Ovary (tissue), 9 donors: ENCODE measurements around the gene RASL12. TPM values are rescaled to one million over a fixed set of nuclear protein-coding genes. Genes with fewer than 3 reads are reported as not detected.

ENCODE experiments used
- DNase-seq, 5 donors: peaks; one replicate each; pipeline ENCODE4 v3.0.0-alpha.2; 2019 to 2020
- H3K27ac ChIP-seq, 2 donors: fragments of 200-600 bp; one replicate each; pipeline versions ENCODE4 v1.5.1 to v1.8.0; 2019 to 2022
- H3K27me3 ChIP-seq: fragments of 200-600 bp; one replicate; pipeline ENCODE4 v1.8.0; 2022
- H3K36me3 ChIP-seq: fragments of 200-600 bp; sonication (generic); one replicate; pipeline ENCODE4 v1.5.1; 2019
- H3K4me1 ChIP-seq: one replicate; pipeline ENCODE4 v1.8.1; 2013; ENCODE audit warnings: mild to moderate bottlenecking, moderate library complexity; ENCODE audit not compliant: insufficient read depth
- H3K4me3 ChIP-seq: fragments of 200-600 bp; sonication (generic); one replicate; pipeline ENCODE4 v1.5.1; 2017
- H3K9me3 ChIP-seq, 2 donors: fragments of 200-600 bp in 1 of 2; sonication (generic) in 1 of 2; one replicate each; pipeline versions ENCODE4 v1.5.1 to v1.8.1; 2013 to 2019; ENCODE audit warnings: mild to moderate bottlenecking in 1 of 2, moderate library complexity in 1 of 2
- EP300 ChIP-seq: sonication (generic); formaldehyde crosslinking; IDR thresholded peaks from one replicate; pipeline ENCODE4 v1.6.1; 2017; ENCODE audit warnings: antibody characterized with exemption
- POLR2A ChIP-seq: fragments of 450-650 bp; IDR thresholded peaks from one replicate; pipeline ENCODE4 v1.6.1; 2017; ENCODE audit warnings: antibody characterized with exemption, mild to moderate bottlenecking, moderate library complexity
- WGBS, 3 donors: extraction: QIAGEN DNeasy Blood & Tissue Kit in 1 of 3; methylation state at CpG; one replicate each; pipeline versions ENCODE4 v1.1.5 to v1.1.7; 2013 to 2017; 5-methylcytosine and 5-hydroxymethylcytosine counted together
- intact Hi-C, 4 donors: fragments of 100-400 bp; cut with DNase I; formaldehyde crosslinking; loops; one replicate each; pipeline versions ENCODE4 v1.11.0 to v1.15.1; 2022 to 2023
- polyA plus RNA-seq, 2 donors: library from polyadenylated mRNA; stranded (reverse); fragments of 200-250 nt in 1 of 2; fragments of 350-450 nt in 1 of 2; fragmentation: Illumina TruSeq in 1 of 2; extraction: RNeasy Lipid Tissue Mini Kit (QIAGEN cat#74804) in 1 of 2; gene quantifications; one replicate each; pipeline ENCODE4 v1.2.3, GENCODE V29; 2013 to 2014
- total RNA-seq, 7 donors: library from RNA; depleted of rRNA in 2 of 7; stranded (reverse); fragments of >200 nt in 2 of 7; fragmentation: NEBNext Ultra II Directional in 3 of 7; extraction: Animal tissue kit (Norgen Biotek cat#: 25700) in 3 of 7; gene quantifications; one replicate each; pipeline versions ENCODE4 v1.1.0 to v1.2.4, GENCODE V29; 2016 to 2023
- TF ChIP-seq, protein P1 (sequence below), 3 donors: fragments of 450-650 bp in 2 of 3; fragments of 200-600 bp in 1 of 3; IDR thresholded peaks; one replicate each; pipeline versions ENCODE4 v1.5.1 to v1.8.0; 2016 to 2022; ENCODE audit warnings: antibody characterized with exemption in 3 of 3, mild to moderate bottlenecking in 1 of 3
- donor health status: DM: no; HTN: no; CAD: no; lungs with moderate emphysema.
- donor health status: DM: no; HTN: no; CAD: no.
- donor health status: Bipolar disorder and iron deficiency.
- donor health status: DM: yes; HTN: yes; CAD: no.
- donor health status: DM: no; HTN: no; CAD: no.
- donor health status: DM: yes; HTN: yes; CAD: no.

RASL12 gene
- total and polyA plus RNA-seq, 9 donors, result 4.8 to 31.1 (median 17.4) TPM

DNA sequence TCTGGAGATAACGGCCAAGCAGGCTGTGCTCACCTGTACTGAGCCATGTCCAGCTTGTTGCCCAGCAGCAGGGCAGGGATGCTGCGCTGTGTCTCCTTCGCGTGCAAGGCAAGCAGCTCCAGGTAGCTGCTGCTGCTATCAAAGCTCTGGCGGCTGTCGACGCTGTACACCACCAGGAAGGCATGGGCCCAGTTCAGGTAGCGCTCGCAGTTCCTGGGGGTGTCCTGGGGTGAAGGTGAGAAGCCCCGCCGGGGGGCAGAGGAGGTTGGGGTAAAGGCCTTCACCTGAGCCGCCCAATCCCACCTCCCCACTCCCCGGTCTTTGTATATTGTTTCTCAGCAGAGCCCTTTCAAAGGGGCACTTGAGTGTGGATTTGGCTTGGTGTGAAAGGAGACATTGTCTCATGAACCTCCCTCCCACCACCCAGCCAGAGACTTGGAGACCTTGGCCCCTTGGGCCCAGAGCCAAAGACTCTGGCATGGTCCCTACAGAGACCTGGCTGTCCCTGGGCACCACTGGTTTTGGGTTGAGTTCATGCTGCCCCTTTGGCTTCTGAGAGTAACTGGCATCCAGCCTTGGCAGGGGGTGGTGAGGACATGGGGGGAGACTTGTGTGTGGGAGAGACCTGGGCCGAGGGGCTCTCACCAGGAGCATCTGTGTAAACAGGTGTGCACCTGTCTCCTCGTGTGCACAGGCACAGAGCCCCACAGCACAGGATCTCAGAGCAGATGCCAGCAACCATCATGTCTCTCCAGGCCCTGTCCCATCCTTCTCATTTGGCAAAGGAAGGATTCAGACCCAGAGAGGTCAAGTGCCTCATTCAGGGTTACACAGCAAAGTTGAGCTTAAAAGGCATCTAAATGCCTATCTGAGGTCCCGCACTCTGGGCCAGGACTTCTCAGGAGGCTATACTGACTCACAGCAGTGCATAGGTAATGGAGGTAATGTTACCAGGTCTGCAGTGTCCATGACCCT is 9.1 kb downstream of the RASL12 start:
- Histone ChIP-seq H3K4me3 (no peak overlapping the region), H3K4me1 (no peaks in the 10 kb centered on the region), H3K9me3 (no peaks in the 10 kb centered on the region), H3K36me3 (no peaks in the 10 kb centered on the region), H3K27ac (no peak overlapping the region), H3K27me3 (no peaks in the 10 kb centered on the region)
- TF ChIP-seq, protein P1, sequence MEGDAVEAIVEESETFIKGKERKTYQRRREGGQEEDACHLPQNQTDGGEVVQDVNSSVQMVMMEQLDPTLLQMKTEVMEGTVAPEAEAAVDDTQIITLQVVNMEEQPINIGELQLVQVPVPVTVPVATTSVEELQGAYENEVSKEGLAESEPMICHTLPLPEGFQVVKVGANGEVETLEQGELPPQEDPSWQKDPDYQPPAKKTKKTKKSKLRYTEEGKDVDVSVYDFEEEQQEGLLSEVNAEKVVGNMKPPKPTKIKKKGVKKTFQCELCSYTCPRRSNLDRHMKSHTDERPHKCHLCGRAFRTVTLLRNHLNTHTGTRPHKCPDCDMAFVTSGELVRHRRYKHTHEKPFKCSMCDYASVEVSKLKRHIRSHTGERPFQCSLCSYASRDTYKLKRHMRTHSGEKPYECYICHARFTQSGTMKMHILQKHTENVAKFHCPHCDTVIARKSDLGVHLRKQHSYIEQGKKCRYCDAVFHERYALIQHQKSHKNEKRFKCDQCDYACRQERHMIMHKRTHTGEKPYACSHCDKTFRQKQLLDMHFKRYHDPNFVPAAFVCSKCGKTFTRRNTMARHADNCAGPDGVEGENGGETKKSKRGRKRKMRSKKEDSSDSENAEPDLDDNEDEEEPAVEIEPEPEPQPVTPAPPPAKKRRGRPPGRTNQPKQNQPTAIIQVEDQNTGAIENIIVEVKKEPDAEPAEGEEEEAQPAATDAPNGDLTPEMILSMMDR (IDR thresholded peaks at IDR 0.05), result no peak
- no peak for TF ChIP-seq POLR2A
- no peak for TF ChIP-seq EP300
- 80 to 86% (median 85%) methylated on average over 16 of the region's 16 CpGs for WGBS, 3 donors
- intact Hi-C loops, result loop anchor here in 1 of 4 donors (10.0 kb wide), 1 partner anchor 216 kb away; no protein-coding TSS in a partner anchor
- peak in 1 of 5 donors; percentile 21 for DNase-seq

DNA sequence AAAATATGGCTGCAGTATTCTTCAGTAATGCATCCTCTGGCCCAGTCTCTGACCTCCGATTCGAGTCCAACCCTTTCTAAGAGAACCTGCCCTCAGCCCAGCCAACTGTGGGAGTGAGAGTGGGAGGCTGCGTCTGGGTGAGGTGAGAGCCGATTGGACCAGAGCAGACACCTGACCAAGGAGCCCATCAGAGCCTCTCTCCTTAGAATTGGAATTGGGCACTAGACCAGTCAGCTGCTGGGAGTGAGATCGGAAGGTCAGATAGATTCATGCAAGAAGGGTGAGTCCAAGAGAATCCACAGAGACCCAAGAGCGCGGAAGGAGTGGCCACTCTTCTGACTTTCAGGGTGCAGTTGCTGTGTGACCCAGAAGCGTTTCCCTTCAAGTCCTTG is 10.2 kb downstream of the RASL12 start:
- H3K9me3 ChIP-seq, result no peaks in the 10 kb centered on the region
- no peaks in the 10 kb centered on the region for H3K27me3 ChIP-seq
- H3K36me3 ChIP-seq, result no peaks in the 10 kb centered on the region
- intact Hi-C loops, result loop anchor here in 1 of 4 donors (10.0 kb wide), 1 partner anchor 217 kb away; no protein-coding TSS in a partner anchor
- TF ChIP-seq EP300 (no peak), POLR2A (no peak)
- TF ChIP-seq, protein P1 (IDR thresholded peaks at IDR 0.05), result no peak
- no peak overlapping the region for H3K4me3 ChIP-seq
- H3K4me1 ChIP-seq, result no peaks in the 10 kb centered on the region
- WGBS, 3 donors, result 77 to 87% (median 82%) methylated on average over 8 of the region's 8 CpGs
- DNase-seq, result peak in 1 of 5 donors; percentile 4
- no peak overlapping the region for H3K27ac ChIP-seq

DNA sequence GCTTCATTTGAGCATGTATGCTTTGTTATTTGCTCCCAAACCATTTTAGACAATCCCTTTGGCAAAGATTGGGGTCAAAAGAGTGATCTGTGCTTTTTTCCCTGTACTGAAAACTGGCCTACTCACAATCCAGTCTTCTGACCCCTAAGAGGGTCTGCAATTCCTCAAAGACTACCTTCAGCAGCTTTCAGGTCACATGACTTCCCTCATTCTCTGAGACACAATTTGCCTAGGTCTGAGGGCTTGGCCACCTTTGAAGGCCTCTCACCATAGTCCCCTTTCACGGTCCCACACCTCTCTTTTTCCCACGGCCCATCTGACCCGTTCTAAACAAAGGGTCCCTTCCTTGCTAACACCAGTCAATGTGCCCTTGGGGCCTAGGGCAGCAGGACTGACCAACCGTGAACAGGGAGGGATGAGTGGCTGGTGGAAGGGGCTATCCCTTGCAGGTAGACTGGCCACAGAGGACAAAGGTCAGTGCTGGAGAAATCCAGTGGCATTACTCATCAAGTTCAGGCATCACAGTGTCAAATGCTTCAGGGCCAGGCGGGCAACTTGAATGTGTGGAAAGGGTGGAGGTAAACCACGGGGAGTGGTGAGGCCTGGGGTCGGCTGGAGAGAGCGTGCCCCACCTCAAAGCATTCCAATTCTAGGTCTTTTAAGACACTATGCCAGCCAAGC is 10.8 kb downstream of the RASL12 start:
- Histone ChIP-seq H3K36me3 (no peaks in the 10 kb centered on the region), H3K9me3 (no peaks in the 10 kb centered on the region), H3K4me1 (no peaks in the 10 kb centered on the region), H3K27me3 (no peaks in the 10 kb centered on the region), H3K4me3 (no peak overlapping the region), H3K27ac (no peak overlapping the region)
- intact Hi-C loops, result loop anchor here in 1 of 4 donors (10.0 kb wide), 1 partner anchor 218 kb away; no protein-coding TSS in a partner anchor
- TF ChIP-seq, protein P1 (IDR thresholded peaks at IDR 0.05), result no peak
- TF ChIP-seq POLR2A, result no peak
- no peak for TF ChIP-seq EP300
- DNase-seq, result peak in 1 of 5 donors; percentile 9
- WGBS, 3 donors, result 82 to 91% (median 84%) methylated on average over 8 of the region's 8 CpGs

DNA sequence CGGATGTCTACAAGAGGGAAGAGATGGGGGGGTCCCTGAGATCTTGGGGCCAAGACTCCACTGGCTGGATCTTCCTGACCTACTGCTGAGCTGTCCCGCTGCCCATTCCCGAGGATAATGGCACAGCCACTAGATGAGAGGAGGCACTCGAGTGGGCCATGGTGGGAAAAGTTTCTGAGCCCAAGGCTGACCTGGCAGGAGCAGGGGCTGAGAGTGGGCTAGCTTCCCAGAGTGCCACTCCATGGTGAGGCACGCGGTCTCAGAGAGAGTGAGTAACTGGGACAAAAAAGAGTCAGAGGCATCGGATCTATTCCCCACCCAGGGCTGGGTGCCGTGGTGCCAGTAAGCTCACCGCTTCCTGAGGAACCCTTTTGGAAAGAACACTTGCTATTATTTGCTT is 11.7 kb downstream of the RASL12 start:
- Histone ChIP-seq H3K4me1 (no peaks in the 10 kb centered on the region), H3K27me3 (no peaks in the 10 kb centered on the region), H3K9me3 (no peaks in the 10 kb centered on the region), H3K4me3 (no peak overlapping the region), H3K27ac (no peak overlapping the region), H3K36me3 (no peaks in the 10 kb centered on the region)
- peak in 1 of 5 donors; percentile 13 for DNase-seq
- TF ChIP-seq POLR2A, result no peak
- TF ChIP-seq EP300, result no peak
- TF ChIP-seq, protein P1 (IDR thresholded peaks at IDR 0.05), result no peak
- intact Hi-C loops, result loop anchor here in 1 of 4 donors (10.0 kb wide), 1 partner anchor 219 kb away; no protein-coding TSS in a partner anchor
- WGBS, 3 donors, result 74 to 84% (median 80%) methylated on average over 9 of the region's 9 CpGs
